Suprapubic skin (tissue), 4 donors: Measurements from ENCODE around the gene KIF5C.

Source experiments
- EP300 ChIP-seq: sonication (generic); formaldehyde crosslinking; IDR thresholded peaks from one replicate; pipeline ENCODE4 v1.6.1; 2017; ENCODE audit warnings: antibody characterized with exemption
- POLR2A ChIP-seq, 2 donors: fragments of 450-650 bp; IDR thresholded peaks; one replicate each; pipeline ENCODE4 v1.6.1; 2017; ENCODE audit warnings: antibody characterized with exemption in 2 of 2, mild to moderate bottlenecking in 2 of 2, moderate library complexity in 2 of 2
- POLR2AphosphoS5 ChIP-seq, 3 donors: sonication (generic); formaldehyde crosslinking; IDR thresholded peaks; one replicate each; pipeline ENCODE4 v1.6.1; 2017; ENCODE audit warnings: antibody characterized with exemption in 3 of 3
- TF ChIP-seq, protein P1 (sequence below), 2 donors: fragments of 200-600 bp in 1 of 2; fragments of 450-650 bp in 1 of 2; sonication (generic) in 1 of 2; IDR thresholded peaks; one replicate each; pipeline ENCODE4 v1.5.1; 2016 to 2019; ENCODE audit warnings: antibody characterized with exemption in 2 of 2, mild to moderate bottlenecking in 1 of 2, moderate library complexity in 1 of 2

DNA sequence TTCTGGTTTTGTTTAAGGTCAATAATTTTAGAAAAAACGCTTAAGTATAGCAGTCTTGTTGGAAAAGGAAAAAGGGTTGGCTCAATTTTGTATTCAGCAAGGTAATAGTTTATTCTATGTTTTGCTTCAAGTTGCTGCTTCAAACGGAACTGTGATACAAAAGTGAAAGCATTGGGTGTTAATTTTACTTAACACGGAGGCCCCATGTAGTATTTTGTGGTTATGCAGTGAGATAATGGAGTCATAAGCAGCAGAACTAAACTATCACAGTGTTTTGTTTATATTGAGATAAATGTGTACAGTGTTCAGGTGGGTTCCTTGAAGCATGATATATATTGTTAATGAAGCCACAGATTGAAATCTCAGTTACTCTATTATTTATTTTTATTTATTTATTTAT is 96.5 kb downstream of the KIF5C start:
- TF ChIP-seq, protein P1, sequence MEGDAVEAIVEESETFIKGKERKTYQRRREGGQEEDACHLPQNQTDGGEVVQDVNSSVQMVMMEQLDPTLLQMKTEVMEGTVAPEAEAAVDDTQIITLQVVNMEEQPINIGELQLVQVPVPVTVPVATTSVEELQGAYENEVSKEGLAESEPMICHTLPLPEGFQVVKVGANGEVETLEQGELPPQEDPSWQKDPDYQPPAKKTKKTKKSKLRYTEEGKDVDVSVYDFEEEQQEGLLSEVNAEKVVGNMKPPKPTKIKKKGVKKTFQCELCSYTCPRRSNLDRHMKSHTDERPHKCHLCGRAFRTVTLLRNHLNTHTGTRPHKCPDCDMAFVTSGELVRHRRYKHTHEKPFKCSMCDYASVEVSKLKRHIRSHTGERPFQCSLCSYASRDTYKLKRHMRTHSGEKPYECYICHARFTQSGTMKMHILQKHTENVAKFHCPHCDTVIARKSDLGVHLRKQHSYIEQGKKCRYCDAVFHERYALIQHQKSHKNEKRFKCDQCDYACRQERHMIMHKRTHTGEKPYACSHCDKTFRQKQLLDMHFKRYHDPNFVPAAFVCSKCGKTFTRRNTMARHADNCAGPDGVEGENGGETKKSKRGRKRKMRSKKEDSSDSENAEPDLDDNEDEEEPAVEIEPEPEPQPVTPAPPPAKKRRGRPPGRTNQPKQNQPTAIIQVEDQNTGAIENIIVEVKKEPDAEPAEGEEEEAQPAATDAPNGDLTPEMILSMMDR (IDR thresholded peaks at IDR 0.05), result no peak
- TF ChIP-seq POLR2A (IDR thresholded peaks at IDR 0.05), result no peak
- no peak for TF ChIP-seq POLR2AphosphoS5 (IDR thresholded peaks at IDR 0.05)
- TF ChIP-seq EP300, result no peak
